Measurements from ENCODE around the gene SRD5A2. TPM values are rescaled to one million over a fixed set of nuclear protein-coding genes. Genes with fewer than 3 reads are reported as not detected.

SRD5A2 gene, protein sequence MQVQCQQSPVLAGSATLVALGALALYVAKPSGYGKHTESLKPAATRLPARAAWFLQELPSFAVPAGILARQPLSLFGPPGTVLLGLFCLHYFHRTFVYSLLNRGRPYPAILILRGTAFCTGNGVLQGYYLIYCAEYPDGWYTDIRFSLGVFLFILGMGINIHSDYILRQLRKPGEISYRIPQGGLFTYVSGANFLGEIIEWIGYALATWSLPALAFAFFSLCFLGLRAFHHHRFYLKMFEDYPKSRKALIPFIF
- 0.26 TPM in 1 of 2 replicates, not detected in the other for total RNA-seq (ENCODE audit: low replicate concordance)
- long read RNA-seq, full-length matches to known transcripts = 1 of 2 reads
- long read RNA-seq, partial matches to known transcripts = 0 of 2 reads
- long read RNA-seq, other reads (novel, unspliced or antisense) = 1 of 2 reads

DNA sequence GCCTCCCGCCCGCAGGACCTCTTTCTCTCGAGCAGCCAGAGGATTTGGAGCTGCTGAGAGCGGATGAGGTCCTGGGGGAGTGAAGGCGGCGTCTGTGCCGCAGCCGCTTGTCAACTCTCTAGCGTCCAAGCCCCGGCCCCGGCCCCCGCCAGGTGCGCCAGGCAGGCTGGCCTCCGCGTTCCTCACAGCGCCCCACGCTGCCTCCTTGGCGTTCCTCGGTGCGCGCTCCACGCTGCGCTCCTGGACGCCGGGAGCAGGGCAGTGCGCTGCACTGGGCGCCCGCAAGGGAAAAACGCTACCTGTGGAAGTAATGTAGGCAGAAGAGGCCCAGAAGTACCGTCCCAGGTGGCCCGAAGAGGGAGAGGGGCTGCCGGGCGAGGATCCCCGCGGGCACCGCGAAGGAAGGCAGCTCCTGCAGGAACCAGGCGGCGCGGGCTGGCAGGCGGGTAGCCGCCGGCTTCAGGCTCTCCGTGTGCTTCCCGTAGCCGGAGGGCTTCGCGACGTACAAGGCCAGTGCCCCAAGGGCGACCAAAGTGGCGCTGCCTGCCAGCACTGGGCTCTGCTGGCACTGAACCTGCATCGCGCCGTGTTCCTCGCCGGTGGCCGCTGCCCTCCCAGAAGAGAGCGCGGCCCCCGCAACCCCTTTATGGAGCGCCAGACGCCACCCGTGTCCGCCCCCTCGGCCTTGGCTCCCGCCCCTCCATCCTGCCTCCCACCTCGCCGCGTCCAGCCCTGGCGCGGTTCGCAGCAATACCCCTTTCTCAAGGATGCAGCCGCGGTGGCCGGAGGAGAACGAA, at the start of gene SRD5A2:
Gene SRD5A2, minus strand, starts transcription at position 618 of the 797 bp plus-strand sequence. Its CDS starts 38 bp downstream, at position 580.
- Mint-ChIP-seq H3K27ac (no peak within 1 kb of the TSS), H3K9me3 (peaks cover 4% of the 10 kb centered on the region), H3K36me3 (no peaks in the 10 kb centered on the region), H3K4me1 (ENCODE audit: unreplicated experiment) (no peaks in the 10 kb centered on the region), H3K27me3 (peaks cover 75% of the 10 kb centered on the region), H3K4me3 (peak within 1 kb of the TSS; percentile 70)
- TF ChIP-seq, protein P1, sequence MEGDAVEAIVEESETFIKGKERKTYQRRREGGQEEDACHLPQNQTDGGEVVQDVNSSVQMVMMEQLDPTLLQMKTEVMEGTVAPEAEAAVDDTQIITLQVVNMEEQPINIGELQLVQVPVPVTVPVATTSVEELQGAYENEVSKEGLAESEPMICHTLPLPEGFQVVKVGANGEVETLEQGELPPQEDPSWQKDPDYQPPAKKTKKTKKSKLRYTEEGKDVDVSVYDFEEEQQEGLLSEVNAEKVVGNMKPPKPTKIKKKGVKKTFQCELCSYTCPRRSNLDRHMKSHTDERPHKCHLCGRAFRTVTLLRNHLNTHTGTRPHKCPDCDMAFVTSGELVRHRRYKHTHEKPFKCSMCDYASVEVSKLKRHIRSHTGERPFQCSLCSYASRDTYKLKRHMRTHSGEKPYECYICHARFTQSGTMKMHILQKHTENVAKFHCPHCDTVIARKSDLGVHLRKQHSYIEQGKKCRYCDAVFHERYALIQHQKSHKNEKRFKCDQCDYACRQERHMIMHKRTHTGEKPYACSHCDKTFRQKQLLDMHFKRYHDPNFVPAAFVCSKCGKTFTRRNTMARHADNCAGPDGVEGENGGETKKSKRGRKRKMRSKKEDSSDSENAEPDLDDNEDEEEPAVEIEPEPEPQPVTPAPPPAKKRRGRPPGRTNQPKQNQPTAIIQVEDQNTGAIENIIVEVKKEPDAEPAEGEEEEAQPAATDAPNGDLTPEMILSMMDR (conservative IDR thresholded peaks at IDR 0.05) = no peak
- no peak for DNase-seq (ENCODE audit: extremely low spot score, unreplicated experiment)

DNA sequence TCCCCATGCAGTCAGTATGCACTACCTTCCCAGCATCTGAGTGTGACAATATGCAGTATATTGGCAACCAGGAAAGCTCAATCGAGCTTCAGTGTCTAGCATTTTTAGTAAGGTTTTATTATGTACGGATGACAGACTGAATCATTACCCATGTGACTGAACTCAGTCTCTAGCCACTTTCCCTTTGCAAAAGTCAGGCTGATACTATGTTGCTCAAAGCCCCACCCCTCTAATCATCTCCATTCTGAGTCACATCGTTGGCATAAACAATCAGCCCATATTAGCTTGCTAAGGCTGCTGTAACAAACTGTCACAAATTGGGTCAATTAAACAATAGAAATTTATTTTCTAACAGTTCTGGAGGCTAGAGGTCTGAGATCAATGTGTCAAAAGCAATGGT, 25.8 kb upstream of the SRD5A2 start:
- Mint-ChIP-seq H3K27me3 (peaks cover 2% of the 10 kb centered on the region), H3K9me3 (no peaks in the 10 kb centered on the region), H3K36me3 (no peaks in the 10 kb centered on the region), H3K4me1 (ENCODE audit: unreplicated experiment) (no peaks in the 10 kb centered on the region), H3K4me3 (no peak overlapping the region), H3K27ac (no peak overlapping the region)
- TF ChIP-seq, protein P1 (conservative IDR thresholded peaks at IDR 0.05) = no peak
- DNase-seq (ENCODE audit: extremely low spot score, unreplicated experiment) = no peak

DNA sequence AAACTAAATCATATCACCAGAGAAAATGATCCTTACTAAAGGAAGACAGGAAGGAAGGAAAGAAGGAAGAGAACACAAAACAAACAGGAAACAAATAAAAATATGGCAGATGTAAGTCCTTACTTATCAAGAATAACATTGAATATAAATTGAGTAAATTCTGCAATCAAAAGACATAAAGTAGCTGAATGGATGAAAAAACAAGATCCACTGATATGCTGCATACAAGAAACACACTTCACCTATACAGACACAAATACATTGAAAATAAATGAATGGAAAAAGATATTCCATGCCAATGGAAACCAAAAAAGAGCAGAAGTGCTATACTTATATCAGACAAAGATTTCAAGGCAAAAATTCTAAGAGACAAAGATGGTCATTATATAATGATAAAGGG, 18.0 kb upstream of the SRD5A2 start:
- H3K36me3 Mint-ChIP-seq = no peaks in the 10 kb centered on the region
- peaks cover 8% of the 10 kb centered on the region for H3K27me3 Mint-ChIP-seq
- TF ChIP-seq, protein P1 (conservative IDR thresholded peaks at IDR 0.05) = no peak
- no peak overlapping the region for H3K4me3 Mint-ChIP-seq
- H3K4me1 Mint-ChIP-seq (ENCODE audit: unreplicated experiment) = no peaks in the 10 kb centered on the region
- DNase-seq (ENCODE audit: extremely low spot score, unreplicated experiment) = no peak
- H3K9me3 Mint-ChIP-seq = peaks cover 4% of the 10 kb centered on the region
- H3K27ac Mint-ChIP-seq = no peak overlapping the region

DNA sequence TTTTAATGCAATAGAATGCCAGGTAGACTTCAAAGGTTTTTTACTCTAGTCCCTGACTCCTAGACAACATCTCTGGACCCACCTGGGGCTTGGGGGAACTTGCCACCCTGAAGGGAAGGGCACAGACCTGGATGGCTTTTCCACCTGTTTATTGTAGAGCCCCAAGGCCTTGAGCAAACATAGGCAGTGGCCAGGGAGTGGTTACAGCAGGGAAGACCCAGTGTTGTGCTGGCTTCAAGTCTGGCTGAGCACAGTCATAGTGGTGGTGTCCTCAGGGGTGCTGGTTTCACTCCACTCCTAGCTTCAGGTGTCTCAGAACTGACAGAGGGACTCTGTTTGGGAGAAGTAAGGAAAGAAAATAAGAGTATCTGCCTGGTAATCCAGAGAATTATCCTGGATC, 5.5 kb upstream of the SRD5A2 start:
- no peaks in the 10 kb centered on the region for H3K4me1 Mint-ChIP-seq (ENCODE audit: unreplicated experiment)
- H3K27ac Mint-ChIP-seq = no peak overlapping the region
- peaks cover 54% of the 10 kb centered on the region for H3K27me3 Mint-ChIP-seq
- H3K4me3 Mint-ChIP-seq = no peak overlapping the region
- H3K36me3 Mint-ChIP-seq = no peaks in the 10 kb centered on the region
- DNase-seq (ENCODE audit: extremely low spot score, unreplicated experiment) = no peak
- TF ChIP-seq, protein P1 (conservative IDR thresholded peaks at IDR 0.05) = no peak
- H3K9me3 Mint-ChIP-seq = no peaks in the 10 kb centered on the region

DNA sequence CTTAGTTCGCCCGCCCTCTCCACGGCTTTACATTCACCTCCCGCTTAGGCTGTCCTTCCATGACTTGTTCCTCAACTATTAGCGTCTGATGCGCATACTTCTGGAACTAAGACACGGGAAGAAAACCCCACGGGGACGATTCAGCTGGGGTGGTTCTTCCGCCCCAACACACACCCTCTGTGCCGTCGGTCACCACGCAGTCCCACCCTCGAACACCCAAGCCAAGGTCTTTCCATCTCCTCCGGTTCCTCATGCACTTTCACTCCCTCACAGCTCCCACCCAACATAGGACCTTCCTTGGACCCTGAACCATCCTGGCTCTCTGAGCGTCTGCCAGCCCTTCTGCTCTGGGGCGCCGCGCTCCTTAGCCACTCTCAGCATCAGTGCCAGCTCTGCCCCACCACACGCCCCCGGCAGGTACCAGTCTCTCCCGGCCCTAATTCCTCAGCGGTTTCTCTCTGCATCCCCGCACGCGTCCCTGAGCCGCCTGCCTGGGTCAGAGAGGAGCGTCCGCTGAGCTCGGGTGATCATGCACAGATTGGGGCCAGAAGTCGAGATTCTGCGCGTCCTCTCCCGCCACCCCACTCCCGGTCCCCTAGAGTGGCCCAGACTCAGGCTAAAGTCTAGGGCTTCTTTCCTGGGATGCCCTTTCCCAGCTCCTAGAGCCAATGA, 522 bp upstream of the SRD5A2 start:
- H3K27ac Mint-ChIP-seq = no peak overlapping the region
- peaks cover 71% of the 10 kb centered on the region for H3K27me3 Mint-ChIP-seq
- no peaks in the 10 kb centered on the region for H3K9me3 Mint-ChIP-seq
- TF ChIP-seq, protein P1 (conservative IDR thresholded peaks at IDR 0.05) = no peak
- DNase-seq (ENCODE audit: extremely low spot score, unreplicated experiment) = no peak
- H3K4me3 Mint-ChIP-seq = peak overlapping the region; percentile 4
- no peaks in the 10 kb centered on the region for H3K4me1 Mint-ChIP-seq (ENCODE audit: unreplicated experiment)
- H3K36me3 Mint-ChIP-seq = no peaks in the 10 kb centered on the region
